GM10248 (cell line): ENCODE measurements around the gene NDC80.

Experiments used
- CTCF ChIA-PET: fragments of 300-600 bp; sonication (Branson Sonifier 250); formaldehyde crosslinking; extraction: SDS; loops from one replicate; lab custom pipeline; 2021; ENCODE audit warnings: antibody characterized with exemption; lab: Yijun Ruan, JAX
- POLR2A ChIA-PET: fragments of 350-650 bp; sonication (Branson Sonifier 250); formaldehyde crosslinking; extraction: SDS; loops from one replicate; lab custom pipeline; 2020; ENCODE audit warnings: antibody characterized with exemption; lab: Yijun Ruan, JAX
- DNase-seq: peaks from one replicate; pipeline ENCODE4 v3.0.0; 2012; ENCODE audit errors: extremely low spot score
- CTCF ChIP-seq: IDR thresholded peaks from 2 replicates; pipeline ENCODE4 v1.5.1; 2012; ENCODE audit warnings: mild to moderate bottlenecking, low read depth; ENCODE audit errors: extremely low read depth, missing control alignments, control extremely low read depth

Gene NDC80

GRCh38 chr18:2618009-2618408 lies 46.7 kb downstream of the NDC80 start:
- CTCF ChIA-PET, result no interaction called here
- POLR2A ChIA-PET, result no interaction called here
- TF ChIP-seq CTCF, result no peak
- DNase-seq, result no peak

DNA sequence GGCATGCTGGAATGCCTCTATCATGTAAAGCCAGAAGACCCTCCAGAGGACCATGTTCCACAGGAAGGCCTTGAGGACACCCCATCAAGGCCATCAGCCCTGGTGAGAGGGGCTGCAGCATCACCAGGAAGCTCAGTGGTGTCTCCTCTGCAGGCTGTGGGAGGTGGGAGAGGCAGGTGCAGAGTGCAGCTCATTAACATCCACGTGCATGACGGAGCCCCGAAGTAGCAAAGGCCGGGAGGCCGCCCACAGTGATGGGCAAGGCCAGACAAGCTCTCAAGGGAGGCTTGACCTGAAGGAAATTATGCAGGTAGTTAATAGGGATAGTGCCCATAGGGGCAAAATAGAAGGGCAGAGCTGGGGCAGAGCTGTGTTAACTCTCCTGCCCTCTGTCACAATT lies 53.9 kb downstream of the NDC80 start:
- DNase-seq, result no peak
- TF ChIP-seq CTCF, result no peak
- ChIA-PET POLR2A (no interaction called here), CTCF (interaction anchor here (1.2 to 3.5 kb wide), 3 partner anchors 10 to 124 kb away, joined by 3 to 11 read pairs (median 5); no protein-coding TSS in a partner anchor)

- ChIA-PET POLR2A (interaction anchor here (0.6 kb wide), 1 partner anchor 530 kb away, joined by 3 read pairs; no protein-coding TSS in a partner anchor), CTCF (interaction anchor here (1.0 to 1.4 kb wide), 3 partner anchors 9 to 55 kb away, joined by 3 to 4 read pairs (median 3); no protein-coding TSS in a partner anchor)
- no peak for DNase-seq
- no peak for TF ChIP-seq CTCF
Measured at GRCh38 chr18:2627821-2628276, 56.5 kb downstream of the NDC80 start.

GRCh38 chr18:2629003-2629402 lies 57.6 kb downstream of the NDC80 start:
- no peak for DNase-seq
- ChIA-PET CTCF (no interaction called here), POLR2A (no interaction called here)
- TF ChIP-seq CTCF, result no peak

DNA sequence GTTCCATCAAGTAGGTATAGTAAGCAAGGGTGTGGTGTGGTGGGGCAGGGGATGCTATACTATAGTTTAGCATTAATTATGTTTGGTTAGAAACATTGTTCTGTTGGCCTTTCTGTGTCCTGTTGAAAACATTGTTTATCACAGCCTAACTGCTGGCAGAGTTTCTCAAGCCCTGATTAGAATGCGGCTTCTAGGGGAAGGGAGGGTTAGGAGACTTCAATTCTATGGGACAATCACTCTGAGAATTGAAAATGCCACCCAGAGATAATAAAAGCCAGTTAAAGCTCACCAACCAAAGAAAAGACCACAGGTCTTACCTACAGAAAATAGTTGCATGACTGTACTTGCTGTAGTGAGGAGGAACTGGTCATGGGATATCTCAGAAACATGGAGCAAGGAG lies 64.2 kb downstream of the NDC80 start:
- POLR2A ChIA-PET, result interaction anchor here (0.7 kb wide), 1 partner anchor 20 kb away, joined by 3 read pairs; the partner anchor contains the start of gene SMCHD1
- TF ChIP-seq CTCF, result no peak
- no peak for DNase-seq
- CTCF ChIA-PET, result interaction anchor here (1.8 to 2.1 kb wide), 2 partner anchors 9 to 11 kb away, joined by 4 to 5 read pairs; no protein-coding TSS in a partner anchor

GRCh38 chr18:2636126-2636631 lies 64.8 kb downstream of the NDC80 start:
- no peak for DNase-seq
- ChIA-PET CTCF (interaction anchor here (1.0 to 2.1 kb wide), 3 partner anchors 9 to 14 kb away, joined by 3 to 5 read pairs (median 4); no protein-coding TSS in a partner anchor), POLR2A (no interaction called here)
- TF ChIP-seq CTCF, result no peak
